GM18499 (cell line): Measurements from ENCODE around the gene GAMT.
"Not testable (repeated sequence)": the region's sequence is repeated elsewhere in the genome, so short reads cannot be mapped to it uniquely, and the experiment has no call there.

Source experiments
- ATAC-seq: cut with Tn5 transposase; IDR thresholded peaks from one replicate; pipeline ENCODE4 v1.9.1; 2021; ENCODE audit warnings: moderate number of reproducible peaks; ENCODE audit not compliant: insufficient read depth, unreplicated experiment

Gene GAMT

GRCh38 chr19:1401138-1401888 is at the start of gene GAMT:
TSS of gene GAMT (minus strand) at chr19:1401542. CDS start at chr19:1401476, 66 bp downstream.
- ATAC-seq: no peak

GRCh38 chr19:1449467-1450442 is 48.4 kb upstream of the GAMT start, which contains the start of gene APC2:
TSS of gene APC2 (plus strand) at chr19:1450121. CDS start at chr19:1453002, 2,881 bp downstream.
- no peak for ATAC-seq

- ATAC-seq: no peak
Measured at GRCh38 chr19:1447944-1448343, 46.6 kb upstream of the GAMT start.

- no peak for ATAC-seq
Measured at GRCh38 chr19:1447504-1447903, 46.2 kb upstream of the GAMT start.

- ATAC-seq: no peak
Measured at GRCh38 chr19:1446713-1447481, 45.6 kb upstream of the GAMT start.

- no peak for ATAC-seq
Measured at GRCh38 chr19:1445932-1446712, 44.8 kb upstream of the GAMT start.

- ATAC-seq: no peak
Measured at GRCh38 chr19:1445185-1445931, 44.0 kb upstream of the GAMT start.

- no peak for ATAC-seq
Measured at GRCh38 chr19:1441677-1442438, 40.5 kb upstream of the GAMT start.

- no peak for ATAC-seq
Measured at GRCh38 chr19:1441022-1441426, 39.7 kb upstream of the GAMT start.

GRCh38 chr19:1440418-1440801 is 39.1 kb upstream of the GAMT start:
- no peak for ATAC-seq

- not testable (repeated sequence) for ATAC-seq
Measured at GRCh38 chr19:1439525-1440417, 38.4 kb upstream of the GAMT start.

GRCh38 chr19:1438933-1439354 is 37.6 kb upstream of the GAMT start:
- ATAC-seq: no peak

- peak; percentile 46 for ATAC-seq
Measured at GRCh38 chr19:1438035-1438932, 36.9 kb upstream of the GAMT start, which contains the start of gene RPS15. TSS of gene RPS15 (plus strand) at chr19:1438396. CDS start at chr19:1438426, 30 bp downstream.

- no peak for ATAC-seq
Measured at GRCh38 chr19:1437609-1438008, 36.3 kb upstream of the GAMT start.

GRCh38 chr19:1435378-1435989 is 34.1 kb upstream of the GAMT start:
- no peak for ATAC-seq

- ATAC-seq: no peak
Measured at GRCh38 chr19:1434577-1435060, 33.3 kb upstream of the GAMT start.
